Pancreas (tissue), 10 donors: ENCODE data around the gene C10orf88. TPM values are rescaled to one million over a fixed set of nuclear protein-coding genes. Genes with fewer than 3 reads are reported as not detected.
"Not testable (repeated sequence)": the region's sequence is repeated elsewhere in the genome, so short reads cannot be mapped to it uniquely, and the experiment has no call there.

Experiments
- ATAC-seq, 4 donors: fragments of 200-7000 bp; cut with Tn5 transposase; one replicate each; pipeline versions ENCODE4 v1.8.0 to v1.9.1; 2020; ENCODE audit warnings: mild to moderate bottlenecking in 4 of 4, moderate library complexity in 4 of 4
- DNase-seq, 6 donors: peaks; one replicate each; pipeline ENCODE4 v3.0.0-alpha.2; 2020
- FAIRE-seq: peaks from 2 replicates; lab custom pipeline; 2012; peaks lifted over from hg19 to GRCh38; lab: Jason Lieb, UNC
- H3K27ac ChIP-seq, 4 donors: fragments of 200-600 bp; sonication (generic); 1 replicate in 3 of 4; 2 replicates in 1 of 4; pipeline versions ENCODE4 v1.5.0 to v1.8.0; 2020
- H3K27me3 ChIP-seq, 4 donors: fragments of 200-600 bp; one replicate each; pipeline ENCODE4 v1.8.0; 2021
- H3K36me3 ChIP-seq, 3 donors: fragments of 200-600 bp; sonication (generic) in 1 of 3; one replicate each; pipeline versions ENCODE4 v1.5.0 to v1.8.0; 2020 to 2021
- H3K4me1 ChIP-seq, 3 donors: fragments of 200-600 bp; one replicate each; pipeline ENCODE4 v1.8.0; 2021
- H3K4me3 ChIP-seq, 4 donors: fragments of 200-600 bp; sonication (generic) in 2 of 4; one replicate each; pipeline versions ENCODE4 v1.5.0 to v1.8.0; 2020 to 2021
- H3K9me3 ChIP-seq, 4 donors: fragments of 200-600 bp; one replicate each; pipeline ENCODE4 v1.8.0; 2021
- WGBS, 2 donors: extraction: QIAGEN DNeasy Blood & Tissue Kit; methylation state at CpG; one replicate each; pipeline ENCODE4 v1.1.7; 2013; 5-methylcytosine and 5-hydroxymethylcytosine counted together
- intact Hi-C, 3 donors: fragments of 100-400 bp; cut with DNase I; formaldehyde crosslinking; loops; one replicate each; pipeline versions ENCODE4 v1.11.1 to v1.14.2; 2022
- polyA plus RNA-seq, 2 donors: library from polyadenylated mRNA; stranded (reverse); fragments of 200-250 nt; gene quantifications; one replicate each; pipeline ENCODE4 v1.2.3, GENCODE V29; 2013
- total RNA-seq, 6 donors: library from RNA; stranded (reverse); fragmentation: NEBNext Ultra II Directional in 4 of 6; extraction: Animal tissue kit (Norgen Biotek cat#: 25700) in 4 of 6; gene quantifications; one replicate each; pipeline versions ENCODE4 v1.2.1 to v1.2.4, GENCODE V29; 2021 to 2023
- TF ChIP-seq, protein P1 (sequence below), 4 donors: fragments of 200-600 bp; sonication (generic) in 3 of 4; IDR thresholded peaks; one replicate each; pipeline versions ENCODE4 v1.5.0 to v1.8.0; 2021; ENCODE audit warnings: antibody characterized with exemption in 4 of 4
- donor health status: healthy with polysubstance abuse.
- donor health status: DM: no; HTN: no; CAD: no; lungs with moderate emphysema.
- donor health status: DM: no; HTN: no; CAD: no.
- donor health status: control.
- donor health status: control.
- donor health status: Bipolar disorder and iron deficiency.
- donor health status: DM: yes; HTN: yes; CAD: no.
- donor health status: DM: no; HTN: no; CAD: no.
- donor health status: DM: no; HTN: no; CAD: no.
- donor health status: DM: yes; HTN: yes; CAD: no.

Gene C10orf88
- total and polyA plus RNA-seq, 8 donors = 2.2 to 5.6 (median 3.4) TPM

DNA sequence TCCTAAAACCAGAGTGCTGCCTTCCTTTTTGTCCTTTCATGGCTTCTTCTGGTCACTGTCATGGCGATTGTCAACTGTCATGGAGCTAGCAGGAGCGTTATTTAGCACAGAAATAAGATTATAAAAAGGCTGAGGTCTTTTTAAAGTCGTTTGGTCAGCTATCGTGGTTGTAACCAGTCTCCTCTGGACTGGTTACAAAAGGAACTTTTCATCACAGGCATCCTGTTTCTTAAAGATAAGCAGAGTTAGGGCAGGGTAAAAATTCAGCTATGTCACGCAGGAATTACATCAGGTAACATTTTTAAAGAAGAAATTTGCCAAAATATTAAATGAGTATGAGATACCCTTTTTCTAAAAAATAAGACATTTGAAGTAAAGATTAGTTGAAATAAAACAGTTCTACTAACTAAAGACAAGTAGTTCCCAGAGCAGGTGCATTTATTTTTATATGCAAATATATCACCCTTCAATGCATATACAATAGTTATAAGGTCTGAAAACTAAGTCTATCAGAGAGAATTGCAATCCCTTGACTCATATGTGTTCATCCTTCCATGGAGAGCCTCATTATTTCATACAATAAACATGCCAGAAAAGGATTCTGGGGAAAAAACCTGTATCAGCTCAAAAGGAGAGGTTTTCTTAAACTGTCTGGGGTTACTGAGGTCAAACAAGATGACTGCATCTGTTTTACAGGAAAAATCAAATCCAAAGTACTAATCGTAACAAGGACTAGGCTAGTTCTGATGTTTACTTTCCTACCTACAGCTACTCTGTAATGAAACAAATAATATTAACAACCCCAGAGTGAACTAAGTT, 22.7 kb downstream of the C10orf88 start:
- WGBS, 2 donors = 81 to 83% methylated on average over 6 of the region's 6 CpGs
- ATAC-seq = no peak

GRCh38 chr10:122930140-122930539, 23.9 kb downstream of the C10orf88 start:
- peaks cover 0 to 5% (median 0%) of the 10 kb centered on the region in 3 donors for H3K36me3 ChIP-seq
- no peak overlapping the region for H3K27ac ChIP-seq
- no peaks in the 10 kb centered on the region for H3K9me3 ChIP-seq
- TF ChIP-seq, protein P1, sequence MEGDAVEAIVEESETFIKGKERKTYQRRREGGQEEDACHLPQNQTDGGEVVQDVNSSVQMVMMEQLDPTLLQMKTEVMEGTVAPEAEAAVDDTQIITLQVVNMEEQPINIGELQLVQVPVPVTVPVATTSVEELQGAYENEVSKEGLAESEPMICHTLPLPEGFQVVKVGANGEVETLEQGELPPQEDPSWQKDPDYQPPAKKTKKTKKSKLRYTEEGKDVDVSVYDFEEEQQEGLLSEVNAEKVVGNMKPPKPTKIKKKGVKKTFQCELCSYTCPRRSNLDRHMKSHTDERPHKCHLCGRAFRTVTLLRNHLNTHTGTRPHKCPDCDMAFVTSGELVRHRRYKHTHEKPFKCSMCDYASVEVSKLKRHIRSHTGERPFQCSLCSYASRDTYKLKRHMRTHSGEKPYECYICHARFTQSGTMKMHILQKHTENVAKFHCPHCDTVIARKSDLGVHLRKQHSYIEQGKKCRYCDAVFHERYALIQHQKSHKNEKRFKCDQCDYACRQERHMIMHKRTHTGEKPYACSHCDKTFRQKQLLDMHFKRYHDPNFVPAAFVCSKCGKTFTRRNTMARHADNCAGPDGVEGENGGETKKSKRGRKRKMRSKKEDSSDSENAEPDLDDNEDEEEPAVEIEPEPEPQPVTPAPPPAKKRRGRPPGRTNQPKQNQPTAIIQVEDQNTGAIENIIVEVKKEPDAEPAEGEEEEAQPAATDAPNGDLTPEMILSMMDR (IDR thresholded peaks at IDR 0.05) = no peak
- no peaks in the 10 kb centered on the region for H3K4me1 ChIP-seq
- H3K4me3 ChIP-seq = no peak overlapping the region
- FAIRE-seq (no peak), DNase-seq (no peak), ATAC-seq (no peak)
- 98 to 100% methylated on average over 1 of the region's 1 CpG for WGBS, 2 donors
- intact Hi-C loops = no loop called here
- no peaks in the 10 kb centered on the region for H3K27me3 ChIP-seq

More for the DNA sequence above, 22.7 kb downstream of the C10orf88 start:
- H3K4me1 ChIP-seq = no peaks in the 10 kb centered on the region
- H3K9me3 ChIP-seq = no peaks in the 10 kb centered on the region
- FAIRE-seq (no peak), DNase-seq (no peak)
- no peak overlapping the region for H3K27ac ChIP-seq
- no peak overlapping the region for H3K4me3 ChIP-seq
- no peaks in the 10 kb centered on the region for H3K27me3 ChIP-seq
- TF ChIP-seq, protein P1 (IDR thresholded peaks at IDR 0.05) = no peak
- peaks cover 0 to 5% (median 0%) of the 10 kb centered on the region in 3 donors for H3K36me3 ChIP-seq
- intact Hi-C loops = no loop called here

DNA sequence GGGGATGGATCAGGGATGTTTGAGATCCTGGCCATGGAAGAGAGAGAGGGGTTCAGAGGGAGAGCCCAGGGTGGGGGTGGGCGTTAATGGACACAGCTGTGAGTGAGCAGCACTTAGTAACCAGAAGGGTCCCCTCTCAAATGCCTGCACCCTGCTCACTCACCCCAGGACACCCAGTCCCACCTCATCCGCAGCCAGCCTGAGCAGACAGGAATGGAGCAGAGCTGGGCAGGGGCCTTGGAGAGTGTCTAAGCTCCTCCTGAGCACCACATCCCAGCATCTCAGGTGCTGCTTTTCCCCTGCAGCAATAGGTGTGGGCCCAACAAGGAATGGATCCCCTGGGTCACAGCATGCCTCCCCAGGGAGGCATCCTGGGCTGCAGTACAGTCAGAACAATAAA, 38.3 kb downstream of the C10orf88 start:
- TF ChIP-seq, protein P1 (IDR thresholded peaks at IDR 0.05) = no peak
- Histone ChIP-seq H3K4me1 (no peaks in the 10 kb centered on the region), H3K36me3 (no peaks in the 10 kb centered on the region), H3K27me3 (no peaks in the 10 kb centered on the region), H3K9me3 (no peaks in the 10 kb centered on the region), H3K27ac (no peak overlapping the region), H3K4me3 (no peak overlapping the region)
- WGBS, 2 donors = 82 to 85% methylated on average over 2 of the region's 2 CpGs
- intact Hi-C loops = no loop called here
- ATAC-seq = no peak
- FAIRE-seq = no peak
- DNase-seq = no peak

DNA sequence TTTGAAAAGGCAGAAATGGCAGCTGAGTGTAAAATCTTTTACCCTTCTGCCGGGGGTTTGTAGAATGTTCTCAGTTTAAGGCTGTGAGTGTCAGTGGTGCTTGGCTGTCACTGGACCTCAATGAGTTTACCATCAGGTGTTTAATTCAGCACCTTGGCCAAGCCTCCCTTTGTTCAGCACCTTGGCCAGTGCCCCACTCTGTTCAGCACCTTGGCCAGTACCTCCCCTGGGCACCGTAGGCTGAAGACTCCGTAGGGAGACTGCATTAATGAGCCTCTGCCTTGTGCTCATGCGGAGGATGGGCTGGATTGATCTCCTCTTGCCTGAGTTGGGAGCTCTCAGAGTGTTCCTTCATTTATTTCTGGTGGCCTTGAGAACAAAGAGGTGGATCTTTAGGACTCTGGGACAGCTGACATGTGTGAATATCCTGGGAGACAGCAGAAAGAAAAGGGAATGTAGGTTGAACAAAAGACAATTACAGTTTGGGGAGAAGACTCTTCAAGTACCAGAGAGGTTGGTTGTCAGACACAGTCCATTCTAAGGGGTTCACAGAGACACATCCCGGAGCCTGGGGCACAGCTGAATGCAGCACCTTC, 42.0 kb downstream of the C10orf88 start:
- Histone ChIP-seq H3K27ac (no peak overlapping the region), H3K36me3 (no peaks in the 10 kb centered on the region), H3K9me3 (no peaks in the 10 kb centered on the region), H3K4me1 (no peaks in the 10 kb centered on the region), H3K4me3 (no peak overlapping the region), H3K27me3 (no peaks in the 10 kb centered on the region)
- TF ChIP-seq, protein P1 (IDR thresholded peaks at IDR 0.05) = no peak
- FAIRE-seq (no peak), DNase-seq (peak; percentile 27 to 81 (median 60)), ATAC-seq (peak; percentile 82 to 100 (median 94))
- 27 to 30% methylated on average over 5 of the region's 5 CpGs for WGBS, 2 donors
- intact Hi-C loops = no loop called here

- no peak for DNase-seq
- H3K4me3 ChIP-seq = no peak within 1 kb of the TSS
- no peaks in the 10 kb centered on the region for H3K27me3 ChIP-seq
- FAIRE-seq = no peak
- no peaks in the 10 kb centered on the region for H3K4me1 ChIP-seq
- no peak within 1 kb of the TSS for H3K27ac ChIP-seq
- H3K9me3 ChIP-seq = no peaks in the 10 kb centered on the region
- WGBS, 2 donors = 65 to 82% methylated on average over 1 of the region's 1 CpG
- no peak for ATAC-seq
- H3K36me3 ChIP-seq = no peaks in the 10 kb centered on the region
- intact Hi-C loops = no loop called here
- TF ChIP-seq, protein P1 (IDR thresholded peaks at IDR 0.05) = no peak
Measured at GRCh38 chr10:122910310-122910709, 43.7 kb downstream of the C10orf88 start, which contains the start of gene FAM24A. Gene FAM24A, plus strand, starts transcription at chr10:122910610. Its CDS starts 1,025 bp downstream, at chr10:122911635.

DNA sequence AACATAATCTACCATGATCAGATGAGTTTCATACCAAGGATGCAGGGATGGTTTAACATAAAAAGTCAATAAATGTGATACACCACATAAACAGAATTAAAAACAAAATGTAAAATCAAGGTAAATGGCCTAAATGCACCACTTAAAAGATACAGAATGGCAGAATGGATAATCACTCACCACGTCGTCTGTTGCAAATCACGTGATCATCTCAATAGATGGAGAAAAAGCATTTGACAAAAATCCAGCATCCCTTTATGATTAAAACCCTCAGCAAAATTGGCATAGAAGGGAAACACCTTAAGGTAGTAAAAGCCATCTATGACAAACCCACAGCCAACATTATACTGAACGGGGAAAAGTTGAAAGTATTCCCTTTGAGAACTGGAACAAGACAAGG, 50.2 kb downstream of the C10orf88 start:
- H3K27me3 ChIP-seq, H3K36me3 ChIP-seq, FAIRE-seq, ATAC-seq, intact Hi-C loops, H3K4me3 ChIP-seq, H3K9me3 ChIP-seq, DNase-seq, H3K27ac ChIP-seq, H3K4me1 ChIP-seq: not testable (repeated sequence)
- WGBS, 2 donors = 69 to 72% methylated on average over 4 of the region's 4 CpGs
